ENCODE results near the gene AUTS2. TPM values are rescaled to one million over a fixed set of nuclear protein-coding genes. Genes with fewer than 3 reads are reported as not detected.

AUTS2 gene
- total RNA-seq, 1 experiment from 2014 or later: 42.1 TPM

DNA sequence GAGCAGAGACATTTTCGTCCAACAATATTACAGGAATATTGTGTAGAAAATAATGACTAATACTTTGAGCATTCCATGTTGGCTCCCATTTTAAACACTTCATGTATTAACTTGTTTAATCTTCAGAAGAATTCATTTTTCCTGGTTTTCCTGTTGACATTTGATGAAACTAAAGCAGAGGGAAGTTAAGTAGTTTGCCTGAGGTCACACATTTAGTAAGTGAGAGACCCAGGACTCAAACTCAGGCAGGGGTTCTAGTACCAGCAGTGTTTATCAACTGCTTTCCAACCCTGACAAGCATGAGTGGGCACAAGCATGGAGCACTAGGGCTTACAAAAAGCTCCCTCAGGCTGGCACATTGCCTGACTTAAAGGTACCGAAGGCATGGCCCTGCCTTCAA lies 719.1 kb downstream of the AUTS2 start:
- H3K9me3 ChIP-seq (ENCODE audit: low read depth, low read length, poor library complexity, severe bottlenecking): no peaks in the 10 kb centered on the region
- POLR2A ChIA-PET (ENCODE audit: low non-redundant PET): no interaction called here

DNA sequence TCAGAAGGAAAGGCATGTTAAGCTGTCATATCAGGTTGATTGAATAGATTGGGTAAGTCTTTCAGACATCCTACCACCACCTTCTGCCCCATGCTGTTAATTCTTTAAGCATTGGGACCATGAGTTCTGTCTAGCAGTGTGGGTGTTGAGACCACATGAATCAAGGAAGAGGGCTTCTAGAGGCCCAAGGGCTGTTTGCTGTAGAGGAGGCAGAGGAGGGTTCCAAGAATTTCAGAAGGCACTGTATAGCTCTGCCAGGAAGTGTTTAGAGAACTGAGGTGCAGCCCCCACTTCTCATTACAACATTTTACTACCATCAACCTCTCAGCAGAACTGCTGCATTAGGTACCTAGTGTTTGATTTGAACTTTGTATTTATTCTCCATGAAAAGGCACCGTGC lies 720.2 kb downstream of the AUTS2 start:
- CTCF ChIA-PET: no interaction called here
- Histone ChIP-seq H3K36me3 (ENCODE audit: insufficient read depth, low read length, poor library complexity, severe bottlenecking) (no peaks in the 10 kb centered on the region), H3K9me3 (ENCODE audit: low read depth, low read length, poor library complexity, severe bottlenecking) (no peaks in the 10 kb centered on the region), H3K27ac (ENCODE audit: low read depth, low read length, poor library complexity, severe bottlenecking) (no peak overlapping the region), H3K27me3 (replicated peaks; ENCODE audit: insufficient read depth, low read depth, low read length, poor library complexity) (no peaks in the 10 kb centered on the region), H3K4me3 (ENCODE audit: low read depth, low read length, poor library complexity, severe bottlenecking) (no peak overlapping the region), H3K4me1 (ENCODE audit: insufficient read depth, low read length, poor library complexity, severe bottlenecking) (no peaks in the 10 kb centered on the region)
- intact Hi-C loops (cut with micrococcal nuclease; ENCODE audit: unreplicated experiment): no loop called here
- no peak for DNase-seq (ENCODE audit: low spot score)
- POLR2A ChIA-PET (ENCODE audit: low non-redundant PET): no interaction called here
- BruUV-seq (replicated peaks): no TSS peak
- TF ChIP-seq, protein P1, sequence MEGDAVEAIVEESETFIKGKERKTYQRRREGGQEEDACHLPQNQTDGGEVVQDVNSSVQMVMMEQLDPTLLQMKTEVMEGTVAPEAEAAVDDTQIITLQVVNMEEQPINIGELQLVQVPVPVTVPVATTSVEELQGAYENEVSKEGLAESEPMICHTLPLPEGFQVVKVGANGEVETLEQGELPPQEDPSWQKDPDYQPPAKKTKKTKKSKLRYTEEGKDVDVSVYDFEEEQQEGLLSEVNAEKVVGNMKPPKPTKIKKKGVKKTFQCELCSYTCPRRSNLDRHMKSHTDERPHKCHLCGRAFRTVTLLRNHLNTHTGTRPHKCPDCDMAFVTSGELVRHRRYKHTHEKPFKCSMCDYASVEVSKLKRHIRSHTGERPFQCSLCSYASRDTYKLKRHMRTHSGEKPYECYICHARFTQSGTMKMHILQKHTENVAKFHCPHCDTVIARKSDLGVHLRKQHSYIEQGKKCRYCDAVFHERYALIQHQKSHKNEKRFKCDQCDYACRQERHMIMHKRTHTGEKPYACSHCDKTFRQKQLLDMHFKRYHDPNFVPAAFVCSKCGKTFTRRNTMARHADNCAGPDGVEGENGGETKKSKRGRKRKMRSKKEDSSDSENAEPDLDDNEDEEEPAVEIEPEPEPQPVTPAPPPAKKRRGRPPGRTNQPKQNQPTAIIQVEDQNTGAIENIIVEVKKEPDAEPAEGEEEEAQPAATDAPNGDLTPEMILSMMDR (conservative IDR thresholded peaks at IDR 0.05; ENCODE audit: low read depth, low read length): no peak
- TF ChIP-seq EZH2 (IDR thresholded peaks at IDR 0.05; ENCODE audit: borderline replicate concordance, low read depth, low read length, poor library complexity, severe bottlenecking): no peak

More for the DNA sequence above, 719.1 kb downstream of the AUTS2 start:
- H3K4me3 ChIP-seq (ENCODE audit: low read depth, low read length, poor library complexity, severe bottlenecking): no peak overlapping the region
- no peaks in the 10 kb centered on the region for H3K4me1 ChIP-seq (ENCODE audit: insufficient read depth, low read length, poor library complexity, severe bottlenecking)
- no peaks in the 10 kb centered on the region for H3K36me3 ChIP-seq (ENCODE audit: insufficient read depth, low read length, poor library complexity, severe bottlenecking)
- no peaks in the 10 kb centered on the region for H3K27me3 ChIP-seq (replicated peaks; ENCODE audit: insufficient read depth, low read depth, low read length, poor library complexity)
- CTCF ChIA-PET: no interaction called here
- intact Hi-C loops (cut with micrococcal nuclease; ENCODE audit: unreplicated experiment): no loop called here
- TF ChIP-seq, protein P1 (conservative IDR thresholded peaks at IDR 0.05; ENCODE audit: low read depth, low read length): no peak
- no peak for TF ChIP-seq EZH2 (IDR thresholded peaks at IDR 0.05; ENCODE audit: borderline replicate concordance, low read depth, low read length, poor library complexity, severe bottlenecking)
- no peak for DNase-seq (ENCODE audit: low spot score)
- no TSS peak for BruUV-seq (replicated peaks)
- no peak overlapping the region for H3K27ac ChIP-seq (ENCODE audit: low read depth, low read length, poor library complexity, severe bottlenecking)

DNA sequence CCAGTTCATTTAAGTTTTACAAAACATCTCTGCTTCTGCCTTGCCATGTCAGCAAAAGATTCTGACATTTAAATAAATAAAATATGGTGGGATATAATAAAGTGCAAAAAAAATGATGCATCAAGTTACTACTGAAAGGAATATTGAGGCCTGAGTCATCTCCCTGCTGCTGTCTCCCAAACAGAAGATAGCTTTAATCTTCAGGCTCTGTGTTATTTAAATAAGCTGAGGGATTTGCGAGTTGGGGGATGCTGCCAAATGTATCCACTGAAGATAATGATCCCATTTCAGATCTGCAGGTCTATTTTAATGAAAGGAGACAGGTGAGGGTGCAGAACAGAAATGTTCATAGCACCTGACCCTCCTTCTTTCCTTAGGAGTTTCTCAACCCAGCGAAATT lies 720.8 kb downstream of the AUTS2 start:
- Histone ChIP-seq H3K4me1 (ENCODE audit: insufficient read depth, low read length, poor library complexity, severe bottlenecking) (no peaks in the 10 kb centered on the region), H3K27ac (ENCODE audit: low read depth, low read length, poor library complexity, severe bottlenecking) (no peak overlapping the region), H3K9me3 (ENCODE audit: low read depth, low read length, poor library complexity, severe bottlenecking) (no peaks in the 10 kb centered on the region), H3K4me3 (ENCODE audit: low read depth, low read length, poor library complexity, severe bottlenecking) (no peak overlapping the region), H3K27me3 (replicated peaks; ENCODE audit: insufficient read depth, low read depth, low read length, poor library complexity) (no peaks in the 10 kb centered on the region), H3K36me3 (ENCODE audit: insufficient read depth, low read length, poor library complexity, severe bottlenecking) (no peaks in the 10 kb centered on the region)
- no peak for DNase-seq (ENCODE audit: low spot score)
- TF ChIP-seq, protein P1 (conservative IDR thresholded peaks at IDR 0.05; ENCODE audit: low read depth, low read length): no peak
- TF ChIP-seq EZH2 (IDR thresholded peaks at IDR 0.05; ENCODE audit: borderline replicate concordance, low read depth, low read length, poor library complexity, severe bottlenecking): no peak
- ChIA-PET POLR2A (ENCODE audit: low non-redundant PET) (no interaction called here), CTCF (no interaction called here)
- intact Hi-C loops (cut with micrococcal nuclease; ENCODE audit: unreplicated experiment): no loop called here
- no TSS peak for BruUV-seq (replicated peaks)

All from A673 (cell line).